ENCODE results near the gene NCS1.

The NCS1 gene

GRCh38 chr9:130212543-130213297 is 40.5 kb downstream of the NCS1 start:
- no peak for DNase-seq (ENCODE audit: low read depth, low spot score)

DNA sequence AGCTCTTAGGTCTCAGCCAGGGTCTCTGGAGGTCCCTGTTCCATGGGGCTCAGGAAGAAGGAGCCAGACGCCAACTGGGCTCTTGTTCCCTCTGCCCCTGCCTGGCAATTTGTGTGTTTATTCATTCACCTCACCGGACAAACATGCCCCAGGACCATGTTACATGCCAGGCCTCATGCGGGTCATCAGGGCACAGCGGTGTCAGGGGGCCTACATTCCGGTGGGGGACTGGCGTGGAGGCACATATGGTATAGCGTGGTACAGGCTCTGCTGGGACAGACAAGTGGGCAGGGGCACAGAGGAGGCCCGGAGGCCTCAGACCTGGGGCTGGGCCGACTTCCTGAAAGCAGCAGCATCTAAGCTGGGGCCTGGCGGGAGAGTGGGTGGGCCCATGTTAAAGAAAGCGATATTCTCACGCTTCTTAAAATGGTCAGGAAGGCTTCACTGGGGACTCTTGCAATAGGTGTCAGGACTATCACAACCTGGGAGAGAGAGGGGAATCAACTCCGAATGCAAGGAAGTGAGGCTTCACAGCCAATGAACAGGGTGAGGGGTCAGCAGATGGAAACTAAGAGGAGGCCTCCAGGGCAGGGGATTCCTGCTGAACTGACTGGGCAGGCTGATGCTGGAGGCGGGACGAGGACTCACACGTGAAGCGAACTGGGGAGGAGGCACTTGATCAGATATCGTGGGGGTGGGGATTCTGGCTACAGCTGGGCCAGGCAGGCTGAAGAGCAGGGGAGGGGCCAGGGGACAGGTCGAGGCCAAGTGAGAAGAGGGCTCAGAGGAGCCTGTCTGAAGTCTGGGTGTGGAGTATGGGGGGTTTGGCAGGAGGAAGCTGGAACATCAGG is 41.9 kb downstream of the NCS1 start:
- no peak for DNase-seq (ENCODE audit: low read depth, low spot score)

DNA sequence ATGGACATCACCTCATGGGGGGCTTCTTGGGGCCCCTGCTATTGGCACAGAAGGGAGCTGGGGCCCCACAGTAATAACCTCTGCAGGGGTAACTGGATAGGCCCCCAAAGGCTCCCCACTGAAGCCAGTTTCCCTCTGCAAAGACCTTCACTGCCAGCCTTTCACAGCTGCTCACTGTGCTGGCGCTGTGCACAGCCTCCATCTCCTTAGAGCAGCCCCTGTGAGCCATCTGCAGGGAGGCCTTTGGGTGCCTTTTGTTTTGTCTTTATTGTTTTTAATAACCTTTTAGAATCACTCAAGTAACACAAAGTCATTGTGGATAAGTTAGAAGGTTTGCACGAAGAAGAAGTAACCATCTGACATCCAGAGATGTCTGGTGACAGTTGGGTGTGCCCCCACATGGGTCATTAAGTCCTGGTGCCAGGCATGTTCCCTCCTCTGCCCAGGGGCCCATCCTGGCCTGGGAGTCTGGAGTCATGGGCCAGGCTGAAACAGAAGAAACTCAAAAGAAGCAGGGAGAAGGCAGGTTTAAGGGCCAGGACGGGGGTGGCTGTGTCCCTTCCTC is 42.7 kb downstream of the NCS1 start:
- DNase-seq (ENCODE audit: low read depth, low spot score), result no peak

GRCh38 chr9:130215341-130216119 is 43.3 kb downstream of the NCS1 start:
- no peak for DNase-seq (ENCODE audit: low read depth, low spot score)

- DNase-seq (ENCODE audit: low read depth, low spot score), result no peak
Measured at GRCh38 chr9:130217838-130218237, 45.6 kb downstream of the NCS1 start.

DNA sequence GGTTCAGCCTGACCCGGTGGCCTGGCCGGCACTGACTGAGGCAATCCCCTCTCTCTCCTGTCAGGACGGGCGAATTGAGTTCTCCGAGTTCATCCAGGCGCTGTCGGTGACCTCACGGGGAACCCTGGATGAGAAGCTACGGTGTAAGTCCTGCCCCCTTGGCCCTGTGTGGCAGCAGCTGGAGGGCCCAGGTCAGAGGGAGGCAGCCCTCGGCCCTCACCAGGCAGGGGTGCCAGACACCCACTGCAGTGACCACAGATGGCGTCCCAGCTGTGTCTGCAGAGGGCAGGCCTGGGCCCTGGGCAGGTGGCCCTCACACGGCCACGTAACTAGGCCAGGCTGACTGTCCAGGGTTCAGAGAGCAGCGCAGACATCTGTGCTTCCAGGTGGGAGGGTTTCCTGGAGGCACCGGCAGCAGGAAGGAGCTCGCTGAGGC is 47.5 kb downstream of the NCS1 start:
- no peak for DNase-seq (ENCODE audit: low read depth, low spot score)

DNA sequence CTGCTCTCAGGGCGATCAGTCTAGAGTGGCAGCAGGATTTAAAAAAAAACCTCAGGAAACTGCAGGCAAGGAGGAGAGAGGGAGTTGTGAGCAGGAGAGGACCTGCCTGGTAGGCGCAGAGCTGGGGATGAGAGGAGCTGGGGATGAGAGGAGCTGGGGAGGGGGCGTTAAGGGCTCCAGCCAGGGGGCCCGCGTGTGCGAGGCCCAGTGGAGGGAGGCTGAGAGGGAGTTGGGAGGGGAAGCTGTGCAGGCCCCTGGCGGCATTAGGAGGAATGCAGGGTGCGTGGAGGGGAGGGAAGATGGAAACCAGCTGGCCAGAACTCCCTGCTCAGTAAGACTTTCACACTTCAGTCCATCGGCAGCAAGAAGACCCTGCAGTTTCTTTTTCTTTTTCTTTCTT is 48.1 kb downstream of the NCS1 start:
- DNase-seq (ENCODE audit: low read depth, low spot score), result no peak

DNA sequence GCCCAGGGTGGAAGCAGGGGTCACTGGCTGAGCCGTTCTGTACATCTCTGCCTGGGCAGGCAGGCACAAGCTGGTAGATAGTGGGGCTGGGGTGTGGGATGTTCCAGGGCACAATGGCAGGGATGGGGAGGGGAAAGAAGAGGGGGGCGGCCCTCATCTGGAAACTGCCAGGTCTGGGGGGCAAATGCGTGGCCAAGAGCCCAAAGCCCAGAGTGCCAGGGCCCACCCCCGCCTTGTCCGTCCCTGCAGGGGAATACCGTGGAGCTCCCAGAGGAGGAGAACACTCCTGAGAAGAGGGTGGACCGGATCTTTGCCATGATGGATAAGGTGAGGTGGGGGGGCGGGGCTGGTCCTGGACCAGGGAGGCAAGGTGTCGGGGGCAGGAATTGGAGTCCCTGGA is 50.6 kb downstream of the NCS1 start:
- DNase-seq (ENCODE audit: low read depth, low spot score), result no peak

DNA sequence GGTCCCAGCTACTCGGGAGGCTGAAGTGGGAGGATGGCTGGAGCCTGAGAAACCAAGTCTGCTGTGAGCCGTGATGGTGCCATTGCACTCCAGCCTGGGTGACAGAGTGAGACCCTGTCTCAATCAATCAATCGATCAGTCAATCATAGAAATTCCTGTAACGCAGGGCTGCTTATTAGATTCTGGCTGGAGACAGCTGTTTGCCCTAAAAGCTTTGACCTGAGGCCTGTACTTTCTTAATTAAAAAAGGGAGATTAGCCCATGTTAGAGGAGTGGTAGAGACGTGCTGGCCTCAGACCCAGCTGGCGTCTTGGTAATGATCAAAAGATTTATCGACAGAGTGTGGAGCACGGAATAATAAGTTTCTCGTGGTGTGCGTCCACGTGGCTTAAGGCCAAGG is 52.9 kb downstream of the NCS1 start:
- no peak for DNase-seq (ENCODE audit: low read depth, low spot score)

GRCh38 chr9:130225586-130225985 is 53.4 kb downstream of the NCS1 start:
- DNase-seq (ENCODE audit: low read depth, low spot score), result no peak

DNA sequence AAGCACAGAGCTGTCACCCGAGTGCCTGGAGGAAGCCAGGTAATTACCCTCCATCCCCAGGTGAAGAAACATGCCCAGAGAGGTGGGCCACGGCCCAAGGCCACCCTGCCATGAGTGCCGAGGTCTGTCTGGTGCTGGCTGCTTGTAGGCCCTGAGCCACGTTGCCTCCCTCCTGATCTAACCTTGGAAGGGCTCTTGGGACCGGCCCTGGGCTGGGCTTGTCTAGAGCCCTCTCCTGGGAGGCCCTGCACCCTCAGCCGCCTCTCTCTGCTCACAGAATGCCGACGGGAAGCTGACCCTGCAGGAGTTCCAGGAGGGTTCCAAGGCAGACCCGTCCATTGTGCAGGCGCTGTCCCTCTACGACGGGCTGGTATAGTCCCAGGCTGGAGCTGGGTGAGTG is 53.9 kb downstream of the NCS1 start:
- no peak for DNase-seq (ENCODE audit: low read depth, low spot score)

DNA sequence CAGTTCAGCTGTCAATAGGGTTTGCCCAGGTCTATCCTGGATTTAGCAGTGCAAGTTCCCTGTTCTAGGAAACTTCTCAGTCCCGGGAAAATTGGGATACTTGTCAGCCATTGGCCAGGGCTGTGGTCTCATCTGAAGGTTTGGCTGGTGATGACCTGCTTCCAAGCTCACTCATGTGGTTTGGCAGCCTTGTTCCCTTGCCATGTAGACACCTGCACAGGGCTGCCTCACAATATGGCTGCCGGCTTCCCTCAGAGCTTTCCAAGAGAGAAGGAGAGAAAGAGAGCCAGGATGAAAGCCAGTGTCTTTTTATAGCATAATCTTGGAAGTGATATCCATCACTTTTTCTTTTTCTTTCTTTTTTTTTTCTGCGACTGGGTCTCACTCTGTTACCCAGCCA is 55.6 kb downstream of the NCS1 start:
- DNase-seq (ENCODE audit: low read depth, low spot score), result no peak

- DNase-seq (ENCODE audit: low read depth, low spot score), result no peak
Measured at GRCh38 chr9:130229759-130230158, 57.6 kb downstream of the NCS1 start.

DNA sequence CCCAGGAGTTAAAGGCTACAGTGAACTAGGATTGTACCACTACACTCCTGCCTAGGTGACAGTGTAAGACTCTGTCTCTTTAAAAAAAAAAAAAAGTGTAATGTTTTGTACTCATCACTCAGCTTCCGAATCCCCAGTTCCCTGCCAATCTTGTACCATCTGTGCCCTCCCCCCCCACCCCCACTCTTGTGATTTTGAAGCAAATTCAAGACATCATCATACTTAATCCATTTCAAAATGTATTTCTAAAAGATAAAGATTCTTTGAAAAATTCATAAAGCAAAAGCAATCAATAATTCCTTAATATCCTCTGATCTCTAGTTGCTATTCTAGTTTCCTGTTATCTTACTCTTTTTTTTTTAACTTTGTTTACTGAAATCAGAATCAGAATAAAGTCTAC is 58.4 kb downstream of the NCS1 start:
- no peak for DNase-seq (ENCODE audit: low read depth, low spot score)

DNA sequence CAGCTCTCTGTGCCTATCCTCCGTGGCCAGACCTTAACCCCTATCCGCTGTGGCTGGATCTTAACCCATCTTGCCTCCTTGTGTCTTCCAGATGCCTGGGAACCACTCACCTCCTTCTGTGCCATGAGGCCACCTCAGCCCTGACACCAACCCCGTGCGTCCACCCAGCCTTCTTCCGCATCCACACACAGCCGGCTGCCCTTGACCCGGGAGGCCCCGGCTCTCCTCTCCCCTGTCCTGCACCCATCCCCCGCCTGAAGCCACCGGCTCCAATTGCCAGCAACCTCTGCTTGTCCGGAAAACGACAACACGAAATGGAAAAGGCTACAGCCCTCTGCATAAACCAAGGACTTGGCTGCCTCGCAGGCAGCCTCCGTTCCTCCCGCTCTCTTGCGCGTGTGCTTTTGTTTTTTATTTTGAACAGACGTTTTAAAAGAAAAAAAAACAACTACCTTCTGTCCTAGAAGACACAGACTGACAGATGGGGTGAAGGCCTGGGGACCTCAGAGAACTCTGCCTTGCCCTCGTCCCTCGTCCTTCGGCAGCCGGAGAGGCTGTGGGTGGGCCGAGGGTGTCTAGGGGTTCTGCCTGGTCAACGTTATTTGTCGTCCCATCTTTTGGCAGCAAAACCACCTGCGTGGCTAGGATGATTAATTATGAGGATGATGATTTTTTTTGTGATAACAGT is 60.8 kb downstream of the NCS1 start:
- no peak for DNase-seq (ENCODE audit: low read depth, low spot score)

GRCh38 chr9:130233587-130233945 is 61.4 kb downstream of the NCS1 start:
- no peak for DNase-seq (ENCODE audit: low read depth, low spot score)

- no peak for DNase-seq (ENCODE audit: low read depth, low spot score)
Measured at GRCh38 chr9:130234340-130235260, 62.4 kb downstream of the NCS1 start.

DNA sequence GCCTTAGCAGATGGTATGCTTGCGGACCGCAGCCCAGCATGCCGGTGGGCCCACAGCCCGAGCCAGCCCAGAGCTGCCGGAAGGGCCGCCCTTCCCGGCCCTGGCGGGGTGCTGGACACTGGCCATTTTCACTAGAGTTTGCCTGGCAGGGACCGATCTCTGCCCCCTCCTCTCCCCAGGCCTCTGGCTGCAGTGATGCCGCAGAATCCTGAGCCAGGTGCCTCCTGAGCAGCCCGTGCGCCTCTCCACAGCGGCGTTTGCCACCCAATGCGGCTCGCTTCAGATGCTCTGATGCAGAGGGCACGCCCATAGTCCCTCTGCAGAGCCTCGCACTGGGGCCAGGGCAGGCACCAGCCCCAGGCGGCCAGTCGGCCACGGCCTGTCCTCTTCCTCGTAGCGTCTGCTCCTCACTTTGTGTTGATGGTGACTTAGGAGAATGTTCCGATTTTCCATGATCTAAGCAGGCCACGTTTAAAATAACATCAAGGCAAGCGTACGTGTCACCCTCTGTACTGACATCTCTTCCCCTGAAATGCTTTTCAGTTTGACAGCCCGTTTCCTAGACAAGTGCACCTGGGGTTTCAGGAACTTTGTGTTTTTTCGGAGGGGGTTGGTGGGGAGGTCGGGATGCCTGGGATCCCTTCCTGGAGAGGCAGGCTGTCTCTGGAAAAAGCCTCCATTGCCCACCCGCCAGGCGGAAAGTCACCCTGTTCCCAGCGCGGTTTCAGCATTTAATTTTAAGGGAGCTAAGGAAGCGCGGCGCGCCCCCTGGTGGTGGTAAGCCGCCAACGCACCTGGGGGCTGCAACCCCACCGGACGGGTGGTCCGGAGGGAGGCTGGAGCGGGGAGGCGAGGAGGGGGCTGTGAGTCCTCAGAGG is 63.6 kb downstream of the NCS1 start:
- DNase-seq (ENCODE audit: low read depth, low spot score), result peak; percentile 40

DNA sequence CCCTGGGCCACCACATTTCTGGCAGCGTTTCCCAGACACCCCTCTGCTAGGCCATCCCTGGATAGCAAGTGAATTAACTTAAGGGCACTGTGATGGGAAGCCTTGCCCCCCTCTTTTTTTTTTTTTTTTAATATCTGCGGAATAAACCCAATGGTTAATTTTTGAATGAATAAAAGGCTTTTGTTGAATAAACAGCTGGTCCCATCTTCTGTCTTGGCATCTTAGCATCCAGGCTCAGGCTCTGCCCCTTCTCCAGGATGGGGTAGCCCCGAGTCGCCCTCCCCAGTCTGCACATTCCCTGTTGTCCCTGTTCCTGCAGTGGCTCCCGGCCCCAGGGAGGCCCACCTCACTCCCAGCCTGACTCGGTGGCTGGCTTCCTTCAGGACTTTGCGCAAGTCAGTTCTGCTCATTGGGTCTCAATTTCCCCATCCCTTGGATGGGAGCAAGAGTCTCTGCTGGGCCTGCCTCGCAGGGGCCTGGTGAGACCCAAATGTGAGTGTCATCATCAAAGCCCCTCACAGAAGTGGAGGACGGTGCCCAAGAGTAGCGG is 64.3 kb downstream of the NCS1 start:
- DNase-seq (ENCODE audit: low read depth, low spot score), result no peak
